HG03064 (cell line): ENCODE measurements around the gene ANAPC2.

Experiments used
- ATAC-seq: cut with Tn5 transposase; IDR thresholded peaks from one replicate; pipeline ENCODE4 v1.9.1; 2021; ENCODE audit warnings: low read depth; ENCODE audit not compliant: unreplicated experiment

ANAPC2 gene, protein sequence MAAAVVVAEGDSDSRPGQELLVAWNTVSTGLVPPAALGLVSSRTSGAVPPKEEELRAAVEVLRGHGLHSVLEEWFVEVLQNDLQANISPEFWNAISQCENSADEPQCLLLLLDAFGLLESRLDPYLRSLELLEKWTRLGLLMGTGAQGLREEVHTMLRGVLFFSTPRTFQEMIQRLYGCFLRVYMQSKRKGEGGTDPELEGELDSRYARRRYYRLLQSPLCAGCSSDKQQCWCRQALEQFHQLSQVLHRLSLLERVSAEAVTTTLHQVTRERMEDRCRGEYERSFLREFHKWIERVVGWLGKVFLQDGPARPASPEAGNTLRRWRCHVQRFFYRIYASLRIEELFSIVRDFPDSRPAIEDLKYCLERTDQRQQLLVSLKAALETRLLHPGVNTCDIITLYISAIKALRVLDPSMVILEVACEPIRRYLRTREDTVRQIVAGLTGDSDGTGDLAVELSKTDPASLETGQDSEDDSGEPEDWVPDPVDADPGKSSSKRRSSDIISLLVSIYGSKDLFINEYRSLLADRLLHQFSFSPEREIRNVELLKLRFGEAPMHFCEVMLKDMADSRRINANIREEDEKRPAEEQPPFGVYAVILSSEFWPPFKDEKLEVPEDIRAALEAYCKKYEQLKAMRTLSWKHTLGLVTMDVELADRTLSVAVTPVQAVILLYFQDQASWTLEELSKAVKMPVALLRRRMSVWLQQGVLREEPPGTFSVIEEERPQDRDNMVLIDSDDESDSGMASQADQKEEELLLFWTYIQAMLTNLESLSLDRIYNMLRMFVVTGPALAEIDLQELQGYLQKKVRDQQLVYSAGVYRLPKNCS

GRCh38 chr9:137188490-137189296 lies at the start of gene ANAPC2, which contains the start of gene SSNA1:
Gene ANAPC2, minus strand, starts transcription at chr9:137188560. Its CDS starts 28 bp downstream, at chr9:137188532.
Gene SSNA1, plus strand, starts transcription at chr9:137188676. Its CDS starts 51 bp downstream, at chr9:137188727.
- ATAC-seq = peak; percentile 60

- no peak for ATAC-seq
Observed at GRCh38 chr9:137236936-137237421, 48.6 kb upstream of the ANAPC2 start.

DNA sequence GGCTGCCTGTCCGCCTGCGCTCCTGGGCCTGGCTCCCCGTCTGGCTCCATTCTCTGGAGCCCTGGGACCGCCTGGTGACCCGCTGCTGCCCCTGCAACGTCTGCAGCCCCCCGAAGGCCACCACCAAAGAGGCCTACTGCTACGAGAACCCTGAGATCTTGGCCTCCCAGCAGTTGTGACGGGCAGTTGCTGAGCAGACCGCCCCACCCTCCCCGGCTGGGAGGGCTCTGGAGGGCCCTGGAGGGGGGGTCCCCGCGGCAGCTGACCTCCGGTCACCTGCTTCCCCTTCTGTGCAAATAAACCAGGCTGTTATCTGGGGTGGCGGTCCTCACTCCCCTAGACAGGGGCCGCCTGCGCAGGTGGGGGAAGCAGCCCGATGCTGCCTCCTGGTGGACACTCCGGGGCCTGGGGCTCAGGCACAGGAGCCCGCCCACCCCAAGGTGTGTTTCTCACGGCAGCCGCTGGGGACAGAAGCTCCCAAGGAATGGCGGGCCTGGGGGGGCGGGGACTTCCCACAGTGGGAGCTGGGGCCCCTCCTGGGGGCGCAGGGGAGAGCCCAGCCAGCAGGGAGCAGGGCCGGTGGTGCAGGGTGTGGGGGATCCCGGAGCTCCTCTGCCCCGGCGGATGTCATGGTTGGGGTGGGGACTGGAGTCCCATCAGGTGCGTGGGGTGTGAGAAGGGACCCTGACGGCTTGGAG lies 48.0 kb upstream of the ANAPC2 start:
- no peak for ATAC-seq

- ATAC-seq = no peak
Observed at GRCh38 chr9:137235424-137236237, 47.3 kb upstream of the ANAPC2 start.

- no peak for ATAC-seq
Observed at GRCh38 chr9:137234758-137235423, 46.5 kb upstream of the ANAPC2 start.

DNA sequence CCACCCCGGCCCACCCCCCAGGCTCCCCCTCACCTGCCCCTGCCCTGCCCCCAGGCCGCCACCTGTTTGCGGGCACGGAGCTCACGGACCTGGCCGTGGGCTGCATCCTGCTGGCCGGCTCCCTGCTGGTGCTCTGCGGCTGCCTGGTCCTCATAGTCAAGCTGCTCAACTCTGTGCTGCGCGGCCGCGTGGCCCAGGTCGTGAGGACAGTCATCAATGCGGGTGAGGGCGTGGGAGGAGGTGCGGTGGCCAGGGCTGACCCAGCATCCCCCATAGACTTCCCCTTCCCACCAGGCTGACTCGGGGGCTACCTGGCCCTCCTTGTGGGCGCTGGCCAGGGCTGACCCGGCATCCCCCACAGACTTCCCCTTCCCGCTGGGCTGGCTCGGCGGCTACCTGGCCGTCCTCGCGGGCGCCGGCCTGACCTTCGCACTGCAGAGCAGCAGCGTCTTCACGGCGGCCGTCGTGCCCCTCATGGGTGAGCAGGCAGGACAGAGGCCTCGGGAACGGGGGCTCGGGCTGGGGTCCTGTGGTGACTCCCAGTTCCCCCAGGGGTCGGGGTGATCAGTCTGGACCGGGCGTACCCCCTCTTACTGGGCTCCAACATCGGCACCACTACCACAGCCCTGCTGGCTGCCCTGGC lies 45.8 kb upstream of the ANAPC2 start:
- no peak for ATAC-seq

- no peak for ATAC-seq
Observed at GRCh38 chr9:137233143-137233980, 45.0 kb upstream of the ANAPC2 start.

DNA sequence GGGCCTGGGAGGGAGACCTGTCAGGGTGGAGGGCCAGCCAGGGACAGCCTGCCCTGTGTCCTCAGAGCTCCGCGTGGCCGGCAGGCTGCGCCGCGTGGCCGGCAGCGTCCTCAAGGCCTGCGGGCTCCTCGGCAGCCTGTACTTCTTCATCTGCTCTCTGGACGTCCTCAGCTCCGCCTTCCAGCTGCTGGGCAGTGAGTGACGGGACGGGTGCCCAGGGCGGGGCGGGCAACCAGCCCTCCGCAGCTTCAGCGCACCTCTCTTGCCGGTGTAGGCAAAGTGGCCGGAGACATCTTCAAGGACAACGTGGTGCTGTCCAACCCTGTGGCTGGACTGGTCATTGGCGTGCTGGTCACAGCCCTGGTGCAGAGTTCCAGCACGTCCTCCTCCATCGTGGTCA lies 44.1 kb upstream of the ANAPC2 start:
- no peak for ATAC-seq

DNA sequence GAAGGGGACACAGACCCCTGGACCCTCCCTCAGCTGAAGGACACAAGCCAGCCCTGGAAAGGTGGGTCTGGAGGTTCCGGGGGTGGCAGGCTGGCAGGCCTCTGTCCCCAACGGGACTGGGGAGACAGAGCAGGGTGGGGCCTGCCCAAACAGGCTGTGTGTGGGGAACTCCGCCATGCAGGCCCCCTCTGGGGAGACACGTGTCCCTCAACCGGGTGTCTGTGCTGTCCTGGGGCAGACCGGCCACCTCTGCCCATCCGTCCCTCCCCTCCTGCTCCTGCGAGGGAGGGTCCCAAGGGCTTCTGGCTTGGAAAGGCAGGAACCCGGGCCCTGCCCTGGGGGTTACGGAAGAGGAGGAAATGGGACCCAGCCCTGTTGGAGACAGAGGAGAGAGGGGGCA lies 43.7 kb upstream of the ANAPC2 start:
- no peak for ATAC-seq

DNA sequence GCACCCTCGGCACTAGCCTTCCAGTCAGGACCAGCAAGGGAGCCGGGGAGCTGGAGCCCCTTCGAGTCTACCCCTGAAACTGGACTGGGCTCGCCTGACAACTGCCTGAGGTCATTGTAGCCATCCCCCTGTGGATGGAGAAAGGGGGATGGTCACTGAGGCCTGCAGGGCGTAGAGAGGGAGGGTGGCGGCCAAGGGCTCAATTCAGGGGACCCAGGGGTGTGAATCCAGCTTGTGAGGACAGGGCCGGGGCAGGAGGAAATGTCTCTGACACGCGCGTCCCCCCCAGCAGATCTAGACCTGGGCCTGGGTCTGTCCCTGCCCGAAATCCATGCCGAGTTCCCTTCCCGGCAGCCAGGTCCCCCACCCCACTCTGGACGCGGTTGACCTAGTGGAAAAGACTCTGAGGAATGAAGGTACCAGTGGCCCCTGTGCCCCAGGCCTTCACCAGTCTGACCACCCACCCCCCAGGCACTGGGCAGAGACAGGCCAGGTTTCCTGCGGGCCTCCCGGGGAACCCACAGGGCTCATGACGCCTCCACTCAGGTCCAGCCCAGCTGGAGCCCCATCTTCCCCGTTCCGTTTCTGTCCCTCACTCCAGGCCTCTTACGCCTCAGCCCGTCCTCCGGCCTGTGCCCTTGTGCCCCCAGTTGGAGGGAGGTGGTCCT lies 43.1 kb upstream of the ANAPC2 start:
- no peak for ATAC-seq

GRCh38 chr9:137230705-137231371 lies 42.5 kb upstream of the ANAPC2 start, which contains the start of gene SLC34A3:
Gene SLC34A3, plus strand, starts transcription at chr9:137230901. Its CDS starts 802 bp downstream, at chr9:137231703.
- no peak for ATAC-seq

DNA sequence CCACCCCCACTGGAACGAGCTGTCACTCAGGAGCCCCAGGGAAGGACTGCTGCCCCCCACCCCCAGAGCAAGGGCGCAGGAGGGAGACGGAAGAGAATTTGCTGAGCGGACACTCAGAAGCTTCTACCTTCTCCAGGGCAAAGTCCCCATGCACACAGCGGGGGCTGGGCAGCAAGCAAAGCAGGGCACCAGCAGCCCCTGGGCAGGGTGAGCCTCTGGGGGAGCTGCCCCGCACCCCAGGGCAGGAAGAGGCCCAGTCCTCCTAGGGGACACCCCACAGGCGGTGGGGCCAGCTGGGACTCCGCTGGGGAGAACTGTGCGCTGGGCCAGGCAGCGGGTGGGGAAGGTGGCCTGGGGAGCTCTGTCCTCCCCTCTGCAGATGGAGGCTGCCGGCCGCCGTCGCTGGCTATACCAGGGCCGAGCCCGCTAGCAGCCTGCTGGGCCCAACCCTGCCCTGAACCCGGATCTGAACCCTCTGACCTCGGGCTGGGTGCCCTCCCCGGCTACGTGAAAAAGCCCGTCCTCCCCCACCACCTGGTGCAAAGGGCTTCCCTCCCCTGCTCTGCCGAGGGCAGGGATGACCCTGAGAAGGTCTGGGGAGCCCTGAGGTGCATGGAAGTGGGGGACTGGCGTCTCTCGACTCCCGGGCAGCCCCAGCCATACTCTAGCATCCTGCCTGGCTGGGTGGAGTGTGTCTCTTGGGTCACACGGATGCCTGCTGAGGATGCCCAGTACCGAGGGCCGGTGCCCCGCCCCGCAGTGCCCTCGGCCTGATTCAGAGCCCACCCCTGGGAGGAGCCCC lies 41.7 kb upstream of the ANAPC2 start:
- ATAC-seq = no peak

GRCh38 chr9:137228968-137229896 lies 40.9 kb upstream of the ANAPC2 start:
- ATAC-seq = no peak

DNA sequence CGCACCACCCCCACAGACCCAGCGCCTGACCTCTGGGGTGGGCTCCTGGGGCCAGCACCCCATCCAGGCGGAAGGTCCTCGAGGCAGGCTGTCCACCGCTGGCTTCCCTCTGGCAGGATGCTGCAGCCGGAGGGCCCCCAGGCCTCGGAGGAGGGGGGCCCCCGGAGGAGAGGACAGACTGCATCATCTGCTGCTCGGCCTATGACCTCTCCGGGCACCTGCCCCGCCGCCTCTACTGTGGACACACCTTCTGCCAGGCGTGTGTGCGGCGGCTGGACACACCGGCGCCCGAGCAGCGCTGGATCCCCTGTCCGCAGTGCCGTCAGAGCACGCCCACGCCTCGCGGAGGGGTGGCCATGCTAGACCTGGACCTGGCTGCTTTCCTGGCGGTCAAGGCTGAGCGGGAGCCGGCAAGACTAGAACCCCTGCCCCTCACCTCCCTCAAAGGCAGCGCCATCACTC lies 40.2 kb upstream of the ANAPC2 start:
- no peak for ATAC-seq
